NCI-H2196 treated with DMSO at 0.1 percent for 48 hours (cell line): ENCODE data around the gene ADRA1B.

Experiments
- DNase-seq: peaks from one replicate; lab custom pipeline; 2025; ENCODE audit not compliant: unreplicated experiment; lab: John Stamatoyannopoulos, UW

The ADRA1B gene

GRCh38 chr5:159901308-159901707 is 15.0 kb upstream of the ADRA1B start:
- DNase-seq = no peak

DNA sequence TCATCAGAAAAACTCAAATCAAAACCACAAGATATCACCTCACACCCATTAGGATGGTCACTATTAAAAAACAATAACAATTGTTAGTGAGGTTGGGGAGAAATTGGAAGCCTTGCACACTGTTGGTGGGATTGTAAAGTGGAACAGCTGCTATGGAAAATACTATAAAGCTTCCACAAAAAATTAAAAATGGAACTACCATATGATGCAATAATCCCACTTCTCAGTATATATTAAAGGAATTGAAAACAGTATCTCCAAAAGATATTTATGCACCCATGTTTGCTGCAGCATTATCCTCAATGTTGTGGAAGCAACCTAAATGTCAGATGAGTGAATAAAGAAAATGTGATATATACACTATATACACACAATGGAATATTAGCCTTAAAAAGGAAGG is 14.5 kb upstream of the ADRA1B start:
- no peak for DNase-seq

DNA sequence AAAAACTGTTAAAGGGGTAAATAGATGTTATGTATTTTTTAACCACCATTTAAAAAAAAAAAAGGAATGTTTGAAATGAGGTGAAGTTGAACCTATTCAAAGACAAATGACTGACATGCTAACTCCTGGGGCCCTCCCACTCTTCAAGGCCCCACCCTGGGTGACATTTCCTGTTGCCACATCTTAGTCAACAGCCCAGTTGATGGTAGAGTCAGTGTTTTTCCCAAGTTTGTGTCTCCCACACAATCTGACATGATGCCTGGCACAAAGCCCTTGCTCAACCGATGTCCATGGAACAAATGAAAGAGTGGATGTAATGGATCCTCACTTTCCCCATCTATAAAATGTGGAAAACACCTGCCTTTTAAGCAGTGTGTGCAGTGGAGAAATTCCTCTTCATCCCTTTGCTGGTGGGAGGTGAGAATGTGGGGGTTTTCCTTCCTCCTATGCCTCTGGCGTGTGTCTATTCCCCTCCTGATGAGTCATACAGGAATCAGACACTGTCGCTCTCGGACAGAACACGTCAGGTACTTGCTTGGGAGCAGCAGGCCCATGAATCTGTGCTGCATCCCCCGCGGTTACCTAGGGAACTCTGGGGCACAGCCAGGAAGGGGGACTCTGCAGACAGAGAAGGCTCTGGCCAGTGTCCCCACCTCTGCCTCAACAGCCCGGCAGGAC is 13.7 kb upstream of the ADRA1B start:
- DNase-seq = no peak

DNA sequence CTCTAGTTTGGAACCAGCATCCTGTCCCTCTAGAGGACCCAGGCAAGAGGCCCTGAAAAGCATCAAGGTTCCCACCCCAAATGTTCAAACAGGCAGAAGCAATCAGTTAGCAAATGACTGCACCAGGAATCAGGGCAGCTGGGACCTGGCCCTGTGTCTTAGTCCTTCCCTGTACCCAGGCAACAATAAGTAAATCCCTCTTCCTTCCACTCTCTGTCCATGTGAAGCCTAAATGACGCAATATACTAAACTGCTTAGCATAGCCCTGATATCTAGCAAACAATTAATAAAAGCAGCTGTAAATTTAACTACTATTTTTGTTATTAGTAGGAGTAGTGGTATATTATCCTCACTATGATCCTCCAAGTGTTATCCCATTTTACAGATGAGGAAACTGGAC is 13.2 kb upstream of the ADRA1B start:
- DNase-seq = no peak

DNA sequence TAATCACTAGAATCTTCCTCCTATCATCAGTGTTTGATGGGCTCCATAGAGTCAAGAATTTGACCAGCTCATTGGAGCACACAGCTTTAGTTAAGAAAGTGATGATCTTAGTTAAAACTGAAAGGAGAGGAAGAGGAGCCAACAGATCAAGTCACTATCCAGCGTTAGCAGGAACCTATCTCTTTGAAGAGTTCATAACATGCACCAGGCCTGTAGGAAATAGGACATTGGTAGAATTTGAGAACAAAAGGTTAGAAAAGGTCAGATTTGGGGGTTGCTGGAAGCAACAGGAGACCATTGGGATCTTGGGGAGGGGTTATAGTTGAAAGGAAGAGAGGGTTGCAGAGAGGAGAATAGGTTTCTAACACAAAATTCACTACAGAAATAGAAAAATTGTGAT is 11.4 kb upstream of the ADRA1B start:
- no peak for DNase-seq

GRCh38 chr5:159905496-159905895 is 10.8 kb upstream of the ADRA1B start:
- DNase-seq = no peak

DNA sequence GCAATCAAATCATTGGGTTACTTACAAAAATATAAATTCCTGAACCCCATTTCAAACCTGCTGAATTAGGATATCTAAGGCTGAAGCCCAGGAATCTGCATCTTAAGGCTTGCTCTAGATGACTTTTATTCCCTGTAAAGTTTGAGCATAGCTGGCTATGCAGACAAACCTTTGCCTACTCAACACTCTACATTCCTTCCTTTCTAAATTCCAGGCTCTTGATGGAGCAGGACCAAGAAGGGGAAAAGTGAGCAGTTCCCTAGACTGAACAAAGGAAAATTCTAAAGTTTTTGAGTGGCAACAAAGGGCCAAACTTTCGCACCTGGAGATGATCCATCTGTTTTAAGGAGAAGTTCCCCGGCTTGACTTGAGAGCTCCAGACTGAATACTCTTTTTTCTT is 9.8 kb upstream of the ADRA1B start:
- DNase-seq = no peak

DNA sequence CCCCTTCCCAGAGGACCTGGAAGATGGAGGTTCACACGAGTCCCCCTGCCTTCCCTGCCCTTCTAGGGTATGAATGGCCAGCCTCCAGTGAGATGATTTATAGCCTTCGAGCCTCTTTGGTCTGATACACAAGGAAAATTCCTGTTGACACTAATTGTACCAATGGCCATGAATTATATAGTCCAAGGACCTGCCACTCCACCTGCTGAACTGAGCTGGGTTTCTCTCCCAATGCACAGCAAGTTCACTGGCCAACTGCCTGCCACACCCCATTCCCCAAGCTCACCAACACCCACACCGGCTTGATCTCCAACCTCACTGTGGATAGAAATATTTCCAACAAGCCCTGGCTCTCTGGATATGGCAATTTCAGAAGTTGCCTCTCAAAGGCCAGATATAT is 9.3 kb upstream of the ADRA1B start:
- no peak for DNase-seq

DNA sequence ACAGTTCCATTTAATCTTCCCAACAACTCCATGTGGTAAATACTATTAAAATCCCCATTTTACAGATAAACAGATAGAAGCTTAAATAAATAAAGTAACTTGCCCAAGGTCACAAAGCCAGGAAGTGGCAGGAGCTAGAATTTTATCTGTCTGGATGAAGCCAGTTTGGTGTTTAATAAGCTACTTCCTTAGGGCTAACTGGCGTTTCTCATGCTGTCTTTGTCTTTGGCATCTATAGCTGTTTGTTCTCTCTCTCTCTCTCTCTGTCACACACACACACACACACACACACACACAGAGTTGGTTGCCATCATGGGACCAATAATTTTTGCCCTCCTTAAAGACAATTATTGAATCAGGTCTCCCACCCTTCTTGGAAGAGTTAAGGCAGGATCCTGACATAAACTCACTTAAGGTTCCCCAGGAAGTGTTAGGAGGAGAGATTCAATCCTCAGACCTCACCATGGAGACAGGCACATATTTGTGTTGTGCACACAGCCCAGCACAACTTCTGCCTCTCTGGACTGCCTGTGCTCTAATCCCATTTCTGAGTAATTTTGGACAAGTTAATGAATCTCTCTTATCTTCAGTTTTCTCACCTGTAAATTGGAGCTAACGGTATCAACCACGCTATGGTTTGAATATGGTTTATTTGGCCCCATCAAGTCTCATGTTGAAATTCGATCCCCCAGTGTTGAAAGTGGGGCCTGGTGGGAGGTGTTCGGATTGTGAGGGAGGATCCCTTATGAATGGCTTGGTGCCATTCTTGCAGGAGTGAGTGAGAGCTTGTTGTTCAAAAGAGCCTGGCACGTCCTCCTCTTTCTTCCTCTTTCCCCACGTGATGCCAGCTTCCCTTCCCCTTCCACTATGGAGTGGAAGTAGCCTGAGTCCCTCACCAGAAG is 8.3 kb upstream of the ADRA1B start:
- no peak for DNase-seq

GRCh38 chr5:159908591-159908940 is 7.7 kb upstream of the ADRA1B start:
- DNase-seq = no peak

GRCh38 chr5:159909126-159909525 is 7.2 kb upstream of the ADRA1B start:
- DNase-seq = no peak

- DNase-seq = no peak
Observed at GRCh38 chr5:159910207-159910842, 6.0 kb upstream of the ADRA1B start.

GRCh38 chr5:159910843-159911229 is 5.4 kb upstream of the ADRA1B start:
- no peak for DNase-seq

- no peak for DNase-seq
Observed at GRCh38 chr5:159911349-159911748, 4.9 kb upstream of the ADRA1B start.

GRCh38 chr5:159912033-159912800 is 4.1 kb upstream of the ADRA1B start:
- no peak for DNase-seq

- no peak for DNase-seq
Observed at GRCh38 chr5:159913048-159913447, 3.2 kb upstream of the ADRA1B start.

- no peak for DNase-seq
Observed at GRCh38 chr5:159913501-159913900, 2.8 kb upstream of the ADRA1B start.

DNA sequence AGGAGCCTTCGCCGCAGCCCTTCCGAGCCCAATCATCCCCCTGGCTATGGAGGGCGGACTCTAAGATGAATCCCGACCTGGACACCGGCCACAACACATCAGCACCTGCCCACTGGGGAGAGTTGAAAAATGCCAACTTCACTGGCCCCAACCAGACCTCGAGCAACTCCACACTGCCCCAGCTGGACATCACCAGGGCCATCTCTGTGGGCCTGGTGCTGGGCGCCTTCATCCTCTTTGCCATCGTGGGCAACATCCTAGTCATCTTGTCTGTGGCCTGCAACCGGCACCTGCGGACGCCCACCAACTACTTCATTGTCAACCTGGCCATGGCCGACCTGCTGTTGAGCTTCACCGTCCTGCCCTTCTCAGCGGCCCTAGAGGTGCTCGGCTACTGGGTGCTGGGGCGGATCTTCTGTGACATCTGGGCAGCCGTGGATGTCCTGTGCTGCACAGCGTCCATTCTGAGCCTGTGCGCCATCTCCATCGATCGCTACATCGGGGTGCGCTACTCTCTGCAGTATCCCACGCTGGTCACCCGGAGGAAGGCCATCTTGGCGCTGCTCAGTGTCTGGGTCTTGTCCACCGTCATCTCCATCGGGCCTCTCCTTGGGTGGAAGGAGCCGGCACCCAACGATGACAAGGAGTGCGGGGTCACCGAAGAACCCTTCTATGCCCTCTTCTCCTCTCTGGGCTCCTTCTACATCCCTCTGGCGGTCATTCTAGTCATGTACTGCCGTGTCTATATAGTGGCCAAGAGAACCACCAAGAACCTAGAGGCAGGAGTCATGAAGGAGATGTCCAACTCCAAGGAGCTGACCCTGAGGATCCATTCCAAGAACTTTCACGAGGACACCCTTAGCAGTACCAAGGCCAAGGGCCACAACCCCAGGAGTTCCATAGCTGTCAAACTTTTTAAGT is 819 bp downstream of the ADRA1B start:
- no peak for DNase-seq

GRCh38 chr5:159917994-159918393 is 1.7 kb downstream of the ADRA1B start:
- no peak for DNase-seq

- no peak for DNase-seq
Observed at GRCh38 chr5:159921721-159922120, 5.4 kb downstream of the ADRA1B start.
